Erythroblast (primary cell): ENCODE measurements around the gene PTPRM.

Source experiments
- GATA1 ChIP-seq: IDR thresholded peaks from 2 replicates; pipeline ENCODE4 v1.6.1; 2011; ENCODE audit warnings: low read depth, mild to moderate bottlenecking, control low read depth, low read length, moderate library complexity
- POLR2A ChIP-seq: IDR thresholded peaks from 2 replicates; pipeline ENCODE4 v1.6.1; 2011; ENCODE audit warnings: mild to moderate bottlenecking, low read length

GRCh38 chr18:7535436-7536205, 31.5 kb upstream of the PTPRM start:
- TF ChIP-seq POLR2A (no peak), GATA1 (no peak)
